HepG2 (cell line): ENCODE results near the gene CTNNA2. TPM values are rescaled to one million over a fixed set of nuclear protein-coding genes. Genes with fewer than 3 reads are reported as not detected.

Source experiments
- ATAC-seq: fragments of 200-7000 bp; cut with Tn5 transposase; 3 replicates; pipeline ENCODE4 v1.9.1; 2020; ENCODE audit warnings: mild to moderate bottlenecking, moderate library complexity
- BruUV-seq: library from RNA; stranded (reverse); fragments of 400-500 nt; replicated peaks from 2 replicates; lab custom pipeline; 2021; lab: Mats Ljungman, UMichigan
- CTCF ChIA-PET: fragments of 300-600 bp; formaldehyde crosslinking; extraction: SDS; loops from one replicate; lab custom pipeline; 2021; ENCODE audit warnings: low total read pairs, inconsistent platforms, low intra/inter-chr PET ratio; lab: Yijun Ruan, JAX
- POLR2A ChIA-PET: fragments of 350-600 bp; sonication (Branson Sonifier 250); formaldehyde crosslinking; loops from one replicate; lab custom pipeline; 2020; ENCODE audit warnings: antibody characterized with exemption, inconsistent platforms; lab: Yijun Ruan, JAX
- DNase-seq: peaks from one replicate; pipeline ENCODE4 v3.0.0-alpha.2; 2015; ENCODE audit warnings: low spot score
- FAIRE-seq: peaks from 3 replicates; lab custom pipeline; 2011; peaks lifted over from hg19 to GRCh38; lab: Jason Lieb, UNC
- H2AFZ ChIP-seq: one replicate; pipeline ENCODE4 v1.6.1; 2011; ENCODE audit warnings: low read length, inconsistent platforms
- H3K27ac ChIP-seq: fragments of 300-600 bp; 3 replicates; pipeline ENCODE4 v1.8.0; 2011; ENCODE audit warnings: mixed run types, mild to moderate bottlenecking, mixed read lengths, low read length, inconsistent platforms; ENCODE audit not compliant: insufficient read depth; ENCODE audit errors: extremely low read length
- H3K27me3 ChIP-seq, 2 experiments: fragments of 200-600 bp in 1 of 2; 2 replicates in 1 of 2; 3 replicates in 1 of 2; pipeline versions ENCODE4 v1.6.0 to v1.8.0; 2011; ENCODE audit warnings: low read length in 2 of 2, mild to moderate bottlenecking in 2 of 2, moderate library complexity in 2 of 2, inconsistent platforms in 1 of 2; ENCODE audit not compliant: insufficient read depth in 2 of 2, control insufficient read depth in 1 of 2
- H3K36me3 ChIP-seq, 2 experiments: fragments of 200-600 bp in 1 of 2; replicated peaks in 1 of 2; 2 replicates in 1 of 2; 3 replicates in 1 of 2; pipeline versions ENCODE4 v1.5.1 to v1.8.0; 2011; ENCODE audit warnings: low read length in 2 of 2, inconsistent platforms in 1 of 2; ENCODE audit not compliant: insufficient read depth in 2 of 2, control insufficient read depth in 1 of 2
- H3K4me1 ChIP-seq: 2 replicates; pipeline ENCODE4 v1.5.1; 2012; ENCODE audit warnings: low read length, inconsistent platforms; ENCODE audit not compliant: insufficient read depth
- H3K4me2 ChIP-seq: 2 replicates; pipeline ENCODE4 v1.6.0; 2011; ENCODE audit warnings: low read depth, low read length, inconsistent platforms
- H3K4me3 ChIP-seq, 3 experiments: fragments of 200-600 bp in 1 of 3; sonication (generic), shearing (Covaris generic) in 1 of 3; replicated peaks in 1 of 3; 2 replicates each; pipeline ENCODE4 v1.5.1; 2011 to 2016; ENCODE audit warnings: low read length in 3 of 3, inconsistent platforms in 2 of 3, low read depth in 2 of 3, mild to moderate bottlenecking in 2 of 3, control low read depth in 1 of 3, mixed read lengths in 1 of 3; ENCODE audit not compliant: insufficient read depth in 1 of 3
- H3K79me2 ChIP-seq: one replicate; pipeline ENCODE4 v1.6.1; 2011; ENCODE audit warnings: low read length, inconsistent platforms; ENCODE audit not compliant: insufficient read depth
- H3K9ac ChIP-seq: 2 replicates; pipeline ENCODE4 v1.6.0; 2011; ENCODE audit warnings: mild to moderate bottlenecking, low read depth, low read length, inconsistent platforms; ENCODE audit not compliant: insufficient read depth
- H3K9me3 ChIP-seq: 2 replicates; pipeline ENCODE4 v1.5.1; 2012; ENCODE audit warnings: mild to moderate bottlenecking, low read length
- H4K20me1 ChIP-seq: 2 replicates; pipeline ENCODE4 v1.6.0; 2011; ENCODE audit warnings: inconsistent platforms, mild to moderate bottlenecking, low read length, moderate library complexity; ENCODE audit not compliant: insufficient read depth
- BORCS8-MEF2B ChIP-seq: sonication (generic); formaldehyde crosslinking; IDR thresholded peaks from 2 replicates; pipeline ENCODE4 v1.8.0; 2022; ENCODE audit warnings: mild to moderate bottlenecking, missing genetic modification reagents
- ELF3 ChIP-seq: IDR thresholded peaks from 2 replicates; pipeline ENCODE4 v1.6.1; 2016; ENCODE audit warnings: missing genetic modification reagents, missing compliant biosample characterization
- GABPA ChIP-seq, 2 experiments: IDR thresholded peaks; 2 replicates each; pipeline ENCODE4 v1.6.1; 2011 to 2016; ENCODE audit warnings: low read depth in 2 of 2, low read length in 1 of 2, missing biosample characterization in 1 of 2, missing genetic modification characterization in 1 of 2
- HIVEP1 ChIP-seq: sonication (generic); formaldehyde crosslinking; IDR thresholded peaks from 2 replicates; pipeline ENCODE4 v1.4.0; 2020; ENCODE audit warnings: mild to moderate bottlenecking, missing genetic modification reagents
- IRX3 ChIP-seq: sonication (generic); formaldehyde crosslinking; IDR thresholded peaks from 2 replicates; pipeline ENCODE4 v1.8.1; 2023; ENCODE audit warnings: mild to moderate bottlenecking, low read depth, missing genetic modification reagents, borderline replicate concordance
- KLF13 ChIP-seq: sonication (generic); formaldehyde crosslinking; IDR thresholded peaks from 2 replicates; pipeline ENCODE4 v1.4.0; 2020; ENCODE audit warnings: mild to moderate bottlenecking, missing genetic modification reagents
- MIER3 ChIP-seq: IDR thresholded peaks from 2 replicates; pipeline ENCODE4 v1.6.1; 2016; ENCODE audit warnings: missing compliant biosample characterization, borderline replicate concordance
- MXD4 ChIP-seq: IDR thresholded peaks from 2 replicates; pipeline ENCODE4 v1.6.1; 2016; ENCODE audit warnings: mild to moderate bottlenecking, missing biosample characterization, missing genetic modification reagents
- NFE2 ChIP-seq: sonication (generic); formaldehyde crosslinking; IDR thresholded peaks from 2 replicates; pipeline ENCODE4 v1.4.0; 2020; ENCODE audit warnings: missing genetic modification reagents
- RELA ChIP-seq: sonication (generic); formaldehyde crosslinking; IDR thresholded peaks from 2 replicates; pipeline ENCODE4 v1.4.0; 2020; ENCODE audit warnings: missing genetic modification reagents
- THAP11 ChIP-seq: IDR thresholded peaks from 2 replicates; pipeline ENCODE4 v1.6.1; 2016; ENCODE audit warnings: missing biosample characterization, missing genetic modification reagents
- ZNF34 ChIP-seq: sonication (generic); formaldehyde crosslinking; IDR thresholded peaks from 2 replicates; pipeline ENCODE4 v1.4.0; 2020; ENCODE audit warnings: mild to moderate bottlenecking, missing genetic modification reagents, borderline replicate concordance
- ZNF530 ChIP-seq: sonication (generic); formaldehyde crosslinking; IDR thresholded peaks from 2 replicates; pipeline ENCODE4 v1.5.0; 2020; ENCODE audit warnings: low read depth, mild to moderate bottlenecking, missing genetic modification reagents
- ZNF543 ChIP-seq: sonication (generic); formaldehyde crosslinking; IDR thresholded peaks from 2 replicates; pipeline ENCODE4 v1.4.0; 2020; ENCODE audit warnings: mild to moderate bottlenecking, missing genetic modification reagents
- WGBS: methylation state at CpG from one replicate; pipeline ENCODE4 v1.1.6; 2017; ENCODE audit warnings: low lambda C conversion rate; 5-methylcytosine and 5-hydroxymethylcytosine counted together
- in situ Hi-C: cut with HindIII; loops from 2 replicates; pipeline ENCODE4 v1.10.0; 2017; ENCODE audit warnings: low pct_unique_long_range_greater_than_20kb; ENCODE audit not compliant: extremely low pct_ligation_motif_present
- intact Hi-C: fragments of 100-400 bp; cut with micrococcal nuclease; formaldehyde crosslinking; loops from one replicate; pipeline ENCODE4 v1.10.0; 2022; ENCODE audit not compliant: unreplicated experiment
- polyA plus RNA-seq, 8 experiments: library from polyadenylated mRNA; depleted of rRNA in 3 of 8; stranded (reverse) in 7 of 8; unstranded in 1 of 8; fragments of >200 nt; fragmentation: Illumina TruSeq in 4 of 8; extraction: Trizol in 4 of 8; gene quantifications; 2 replicates each; pipeline versions ENCODE4 v1.2.1 to v1.2.3, GENCODE V29; 2011 to 2016; ENCODE audit warnings: low read depth in 4 of 8, missing spikeins in 1 of 8, mixed read lengths in 1 of 8; ENCODE audit not compliant: insufficient read depth in 1 of 8
- total RNA-seq, 5 experiments: library from RNA; depleted of rRNA; stranded (reverse); fragments of >200 nt; fragmentation: Illumina TruSeq; extraction: Trizol; gene quantifications; 2 replicates each; pipeline ENCODE4 v1.2.3, GENCODE V29; 2016; ENCODE audit warnings: low read depth in 1 of 5
- TF ChIP-seq, protein P1 (sequence below): sonication (generic); formaldehyde crosslinking; IDR thresholded peaks from 2 replicates; pipeline ENCODE4 v1.5.0; 2020; ENCODE audit warnings: missing genetic modification reagents
- TF ChIP-seq, protein P2 (sequence below): sonication (generic); formaldehyde crosslinking; IDR thresholded peaks from 2 replicates; pipeline ENCODE4 v1.5.0; 2020; ENCODE audit warnings: mild to moderate bottlenecking, missing genetic modification reagents

CTNNA2 gene
- total and polyA plus RNA-seq, 2 of the 13 experiments (the other 11 are each of a cell fraction or from before 2014, with no cell fraction given) = not detected

DNA sequence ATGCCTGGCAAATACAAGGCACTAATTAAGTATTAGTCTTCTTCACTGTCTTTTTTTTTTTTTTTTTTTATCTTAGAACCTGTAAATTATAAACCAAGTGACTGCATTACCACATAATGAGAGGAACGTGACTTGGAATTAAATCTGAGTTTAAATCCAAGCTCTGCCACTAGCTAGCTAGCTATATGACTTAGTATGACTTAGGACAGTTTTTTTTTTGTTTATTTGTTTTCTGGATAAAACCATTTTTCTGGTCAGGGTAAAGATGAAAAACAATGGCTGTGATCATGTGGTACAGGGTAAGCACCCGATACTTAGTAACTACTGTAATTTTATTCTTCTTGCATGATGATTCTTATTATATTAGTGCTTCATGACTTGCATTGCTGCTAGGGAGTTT, 983.5 kb downstream of the CTNNA2 start:
- Histone ChIP-seq H2AFZ (no peak overlapping the region), H3K27me3 (no peaks in the 10 kb centered on the region), H3K4me1 (no peaks in the 10 kb centered on the region), H3K79me2 (no peaks in the 10 kb centered on the region), H3K9ac (no peak overlapping the region), H3K4me3 (no peak overlapping the region), H3K27ac (no peak overlapping the region), H3K9me3 (peaks cover 29% of the 10 kb centered on the region), H4K20me1 (no peaks in the 10 kb centered on the region), H3K36me3 (no peaks in the 10 kb centered on the region), H3K4me2 (no peak overlapping the region)
- 52% methylated on average over 2 of the region's 2 CpGs for WGBS
- no peak for ATAC-seq
- BruUV-seq = no TSS peak
- ChIA-PET POLR2A (no interaction called here), CTCF (no interaction called here)
- in situ Hi-C loops (no loop called here), intact Hi-C loops (no loop called here)
- TF ChIP-seq ZNF34 (CRISPR knock-in tag) = no peak
- TF ChIP-seq MIER3 (CRISPR knock-in tag) = no peak
- DNase-seq = no peak
- no peak for FAIRE-seq

DNA sequence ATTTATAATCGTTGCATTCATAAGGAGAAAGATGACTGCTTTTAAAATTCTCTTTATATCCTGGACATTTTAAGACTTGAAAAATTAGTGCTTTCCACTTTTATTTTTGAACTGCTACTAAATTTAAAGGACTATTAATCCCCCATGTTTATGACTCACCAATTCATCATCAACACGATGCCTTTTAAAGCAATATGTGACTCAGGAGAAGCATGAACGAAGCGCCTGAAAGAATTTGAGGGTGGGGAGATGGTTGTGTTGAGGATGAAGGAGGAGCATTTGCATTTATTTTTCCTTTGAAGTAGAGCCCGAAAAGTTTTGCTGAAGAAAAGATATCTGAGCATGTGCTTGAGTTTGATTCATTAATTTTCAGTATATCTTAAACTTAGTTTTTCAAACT, 983.9 kb downstream of the CTNNA2 start:
- FAIRE-seq (no peak), ATAC-seq (no peak)
- TF ChIP-seq NFE2 (CRISPR knock-in tag) = no peak
- TF ChIP-seq HIVEP1 (CRISPR knock-in tag) = no peak
- TF ChIP-seq RELA (CRISPR knock-in tag) = no peak
- no peak for TF ChIP-seq THAP11
- TF ChIP-seq BORCS8-MEF2B (CRISPR knock-in tag) = no peak
- no peak for TF ChIP-seq ELF3 (CRISPR knock-in tag)
- TF ChIP-seq GABPA (IDR thresholded peaks at IDR 0.05; ENCODE audit: low read depth, low read length) = no peak
- TF ChIP-seq GABPA (CRISPR knock-in tag; IDR thresholded peaks at IDR 0.05; ENCODE audit: low read depth) = no peak
- no peak for TF ChIP-seq MXD4 (CRISPR knock-in tag)
- TF ChIP-seq, protein P1, sequence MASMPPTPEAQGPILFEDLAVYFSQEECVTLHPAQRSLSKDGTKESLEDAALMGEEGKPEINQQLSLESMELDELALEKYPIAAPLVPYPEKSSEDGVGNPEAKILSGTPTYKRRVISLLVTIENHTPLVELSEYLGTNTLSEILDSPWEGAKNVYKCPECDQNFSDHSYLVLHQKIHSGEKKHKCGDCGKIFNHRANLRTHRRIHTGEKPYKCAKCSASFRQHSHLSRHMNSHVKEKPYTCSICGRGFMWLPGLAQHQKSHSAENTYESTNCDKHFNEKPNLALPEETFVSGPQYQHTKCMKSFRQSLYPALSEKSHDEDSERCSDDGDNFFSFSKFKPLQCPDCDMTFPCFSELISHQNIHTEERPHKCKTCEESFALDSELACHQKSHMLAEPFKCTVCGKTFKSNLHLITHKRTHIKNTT (CRISPR knock-in tag) = no peak
- no peak for TF ChIP-seq KLF13 (CRISPR knock-in tag)
- no peak for TF ChIP-seq IRX3 (CRISPR knock-in tag)
- TF ChIP-seq ZNF543 (CRISPR knock-in tag) = no peak
- no peak for TF ChIP-seq ZNF530
- TF ChIP-seq, protein P2, sequence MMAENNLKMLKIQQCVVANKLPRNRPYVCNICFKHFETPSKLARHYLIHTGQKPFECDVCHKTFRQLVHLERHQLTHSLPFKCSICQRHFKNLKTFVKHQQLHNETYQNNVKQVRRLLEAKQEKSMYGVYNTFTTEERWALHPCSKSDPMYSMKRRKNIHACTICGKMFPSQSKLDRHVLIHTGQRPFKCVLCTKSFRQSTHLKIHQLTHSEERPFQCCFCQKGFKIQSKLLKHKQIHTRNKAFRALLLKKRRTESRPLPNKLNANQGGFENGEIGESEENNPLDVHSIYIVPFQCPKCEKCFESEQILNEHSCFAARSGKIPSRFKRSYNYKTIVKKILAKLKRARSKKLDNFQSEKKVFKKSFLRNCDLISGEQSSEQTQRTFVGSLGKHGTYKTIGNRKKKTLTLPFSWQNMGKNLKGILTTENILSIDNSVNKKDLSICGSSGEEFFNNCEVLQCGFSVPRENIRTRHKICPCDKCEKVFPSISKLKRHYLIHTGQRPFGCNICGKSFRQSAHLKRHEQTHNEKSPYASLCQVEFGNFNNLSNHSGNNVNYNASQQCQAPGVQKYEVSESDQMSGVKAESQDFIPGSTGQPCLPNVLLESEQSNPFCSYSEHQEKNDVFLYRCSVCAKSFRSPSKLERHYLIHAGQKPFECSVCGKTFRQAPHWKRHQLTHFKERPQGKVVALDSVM (CRISPR knock-in tag) = no peak

More for the DNA sequence above, 983.9 kb downstream of the CTNNA2 start:
- Histone ChIP-seq H3K4me2 (no peak overlapping the region), H3K4me1 (no peaks in the 10 kb centered on the region), H3K27me3 (no peaks in the 10 kb centered on the region), H3K9me3 (peaks cover 28% of the 10 kb centered on the region), H4K20me1 (no peaks in the 10 kb centered on the region), H3K9ac (no peak overlapping the region), H2AFZ (no peak overlapping the region), H3K27ac (no peak overlapping the region), H3K79me2 (no peaks in the 10 kb centered on the region), H3K4me3 (no peak overlapping the region), H3K36me3 (no peaks in the 10 kb centered on the region)
- DNase-seq = no peak
- 8% methylated on average over 5 of the region's 5 CpGs for WGBS
- intact Hi-C loops (no loop called here), in situ Hi-C loops (no loop called here)
- CTCF ChIA-PET = no interaction called here
- POLR2A ChIA-PET = no interaction called here
- BruUV-seq = no TSS peak
